Stimulated activated CD4-positive, alpha-beta T cell treated with anti-CD3 and anti-CD28 coated beads, TNF-alpha, amount 100 ng/mL, for 48 hours (primary cell): ENCODE results near the gene ICA1L.

ENCODE experiments used
- DNase-seq, 3 donors: peaks; one replicate each; pipeline ENCODE4 v3.0.0-alpha.2; 2020; ENCODE audit warnings: low read depth in 3 of 3

The ICA1L gene

GRCh38 chr2:202782940-202783558 lies 88.5 kb downstream of the ICA1L start:
- no peak for DNase-seq

GRCh38 chr2:202780514-202781021 lies 91.0 kb downstream of the ICA1L start:
- peak in 1 of 3 donors; percentile 0 for DNase-seq

DNA sequence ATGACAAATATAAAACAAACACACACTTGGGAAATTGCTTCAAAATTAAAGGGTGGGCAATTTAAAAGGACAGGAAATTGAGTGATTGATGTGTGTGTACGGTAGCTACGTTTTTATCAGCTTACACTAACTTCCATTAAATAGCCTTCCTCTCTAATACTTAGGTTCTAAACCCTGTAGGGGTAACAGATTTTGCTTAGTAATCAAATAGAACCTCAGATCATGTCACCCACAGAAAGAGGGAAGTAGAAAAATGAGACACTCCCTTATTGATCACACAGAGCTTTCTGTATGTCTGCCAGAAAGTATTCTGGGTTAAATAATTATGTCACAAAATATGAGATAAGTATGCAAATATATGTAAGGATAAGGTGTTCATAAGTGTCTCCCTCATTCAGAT lies 93.3 kb downstream of the ICA1L start:
- DNase-seq: no peak

GRCh38 chr2:202774104-202774503 lies 97.5 kb downstream of the ICA1L start:
- DNase-seq: no peak

DNA sequence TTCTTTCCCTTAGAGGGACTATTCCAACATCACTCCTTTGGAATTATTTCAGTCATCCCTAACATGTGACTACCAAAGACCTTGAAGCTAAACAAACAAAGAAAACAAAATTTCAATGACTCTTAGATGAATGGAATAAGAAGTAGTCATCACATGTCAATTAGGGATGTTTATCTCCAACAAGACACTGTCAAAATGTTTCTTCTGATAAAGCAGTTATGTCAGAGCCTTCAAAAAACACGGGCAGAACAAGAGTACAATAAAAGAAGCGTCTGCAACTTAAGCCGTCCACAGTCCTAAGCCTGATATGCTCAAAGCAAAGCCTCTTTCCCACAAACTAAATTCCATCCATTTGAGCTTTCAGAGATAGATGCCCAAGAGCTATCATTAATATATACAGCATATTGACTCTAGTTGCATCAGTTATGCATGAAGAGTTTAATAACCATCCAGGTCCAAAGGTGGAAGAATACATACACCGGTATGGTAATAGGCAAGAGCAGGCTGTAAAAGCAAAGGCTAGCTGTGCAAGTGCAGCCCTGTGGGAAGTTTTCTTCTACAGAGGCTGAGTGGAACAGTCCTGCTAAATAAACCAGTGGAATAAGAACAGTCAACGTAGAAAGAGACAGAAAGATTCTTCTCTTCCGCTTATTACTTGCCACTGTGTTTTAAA lies 98.1 kb downstream of the ICA1L start:
- DNase-seq: no peak

GRCh38 chr2:202771741-202772460 lies 99.7 kb downstream of the ICA1L start:
- no peak for DNase-seq

- DNase-seq: no peak
Measured at GRCh38 chr2:202771336-202771735, 100.2 kb downstream of the ICA1L start.

DNA sequence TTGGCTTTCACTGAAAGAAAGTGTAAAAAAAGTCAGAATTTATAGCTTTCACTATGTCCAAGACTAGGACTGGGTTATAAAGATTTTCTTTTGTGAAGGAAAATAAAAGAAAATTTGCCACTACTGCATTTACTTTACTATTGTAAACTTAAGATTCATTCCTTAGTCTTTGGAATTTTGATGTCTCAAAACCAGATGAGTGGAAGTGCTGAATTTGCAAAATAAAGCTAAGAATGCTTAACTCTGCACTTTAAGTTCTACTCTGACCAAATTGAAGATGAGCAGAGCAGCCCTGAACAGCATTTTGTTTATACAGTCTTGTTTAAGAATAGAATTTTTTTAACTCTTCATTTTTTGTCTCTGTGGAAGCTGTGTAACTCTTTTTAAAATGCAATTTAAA lies 102.4 kb downstream of the ICA1L start:
- DNase-seq: no peak

- no peak for DNase-seq
Measured at GRCh38 chr2:202768273-202768672, 103.3 kb downstream of the ICA1L start.

GRCh38 chr2:202765436-202765835 lies 106.1 kb downstream of the ICA1L start:
- no peak for DNase-seq

DNA sequence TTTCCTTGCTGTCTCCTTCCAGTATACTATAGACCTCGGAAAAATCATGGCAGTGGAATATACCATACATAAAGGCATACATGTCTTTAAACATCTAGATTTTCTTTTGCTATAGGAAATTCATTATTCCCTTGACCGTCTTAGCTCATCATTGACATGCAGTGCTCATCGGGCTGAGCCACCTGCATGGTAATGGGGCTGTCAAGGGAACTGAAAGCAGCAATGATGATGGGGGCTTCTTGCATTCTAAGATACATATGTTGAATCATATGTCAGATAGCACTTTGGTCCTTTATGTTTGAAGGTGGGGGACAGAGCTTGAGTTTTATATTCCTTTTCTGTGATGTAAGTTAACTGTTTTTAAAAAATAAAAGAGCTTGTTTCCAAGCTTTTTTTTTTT lies 106.6 kb downstream of the ICA1L start:
- no peak for DNase-seq

DNA sequence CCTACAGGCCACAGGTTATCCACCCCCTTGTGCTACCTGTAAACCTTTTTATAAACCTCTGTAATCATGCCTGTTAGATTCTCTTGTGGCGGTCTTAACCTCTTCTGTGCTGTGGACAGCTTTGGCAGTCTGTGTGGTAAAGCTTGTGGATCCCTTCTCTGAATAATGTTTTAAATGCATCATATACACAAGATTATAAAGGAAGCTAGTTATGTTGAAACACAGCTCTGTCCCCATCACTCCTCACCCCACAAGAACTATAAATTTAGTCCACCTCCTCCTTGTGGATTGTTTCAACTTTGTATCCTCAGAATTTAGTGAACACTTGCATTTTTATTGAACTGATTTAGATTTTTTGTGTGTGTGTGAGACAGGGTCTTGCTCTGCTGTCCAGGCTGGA lies 107.7 kb downstream of the ICA1L start:
- no peak for DNase-seq

GRCh38 chr2:202762556-202762955 lies 109.0 kb downstream of the ICA1L start:
- no peak for DNase-seq

- no peak for DNase-seq
Measured at GRCh38 chr2:202760848-202761247, 110.7 kb downstream of the ICA1L start.

- no peak for DNase-seq
Measured at GRCh38 chr2:202758604-202759003, 113.0 kb downstream of the ICA1L start.

GRCh38 chr2:202758128-202758527 lies 113.4 kb downstream of the ICA1L start:
- DNase-seq: no peak

- DNase-seq: no peak
Measured at GRCh38 chr2:202757339-202757738, 114.2 kb downstream of the ICA1L start.

DNA sequence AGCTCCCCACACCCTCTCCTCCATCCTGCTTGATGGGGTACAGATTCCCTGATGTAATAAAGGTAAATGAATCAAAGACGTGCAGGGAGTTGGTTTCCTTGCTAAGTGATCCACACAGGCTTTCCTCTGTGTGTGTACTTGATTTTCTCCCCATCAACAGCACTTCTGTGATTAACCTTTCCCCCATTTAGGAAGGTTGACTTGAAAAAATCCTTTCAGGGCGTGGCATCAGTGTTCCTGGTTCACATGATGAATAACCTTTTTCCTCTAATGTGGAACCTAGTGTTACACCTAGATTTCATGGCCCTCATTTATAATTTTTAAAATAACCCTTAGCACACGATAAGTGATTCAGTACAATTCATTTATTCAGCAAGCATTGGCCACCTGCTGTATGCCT lies 115.0 kb downstream of the ICA1L start:
- DNase-seq: no peak

- no peak for DNase-seq
Measured at GRCh38 chr2:202754936-202755335, 116.6 kb downstream of the ICA1L start.

DNA sequence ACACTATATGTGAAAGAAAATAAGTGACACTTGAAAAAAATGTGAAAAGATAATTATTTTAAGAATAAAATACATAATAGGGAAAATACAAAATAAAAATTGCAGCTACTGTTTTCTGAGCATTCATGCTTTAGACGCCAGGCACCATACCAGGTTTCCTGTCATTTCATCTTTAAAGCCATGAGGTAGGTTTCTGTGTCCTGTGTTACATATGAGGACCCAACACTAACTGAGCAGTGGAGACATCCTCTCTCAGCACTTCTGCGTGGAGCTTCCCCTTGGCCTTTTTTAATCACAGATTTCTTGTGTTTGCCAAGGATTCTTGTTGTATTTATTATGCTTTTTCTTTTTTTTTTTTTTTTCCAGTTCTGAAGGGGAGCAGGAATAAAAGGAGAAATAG lies 119.5 kb downstream of the ICA1L start:
- DNase-seq: no peak

DNA sequence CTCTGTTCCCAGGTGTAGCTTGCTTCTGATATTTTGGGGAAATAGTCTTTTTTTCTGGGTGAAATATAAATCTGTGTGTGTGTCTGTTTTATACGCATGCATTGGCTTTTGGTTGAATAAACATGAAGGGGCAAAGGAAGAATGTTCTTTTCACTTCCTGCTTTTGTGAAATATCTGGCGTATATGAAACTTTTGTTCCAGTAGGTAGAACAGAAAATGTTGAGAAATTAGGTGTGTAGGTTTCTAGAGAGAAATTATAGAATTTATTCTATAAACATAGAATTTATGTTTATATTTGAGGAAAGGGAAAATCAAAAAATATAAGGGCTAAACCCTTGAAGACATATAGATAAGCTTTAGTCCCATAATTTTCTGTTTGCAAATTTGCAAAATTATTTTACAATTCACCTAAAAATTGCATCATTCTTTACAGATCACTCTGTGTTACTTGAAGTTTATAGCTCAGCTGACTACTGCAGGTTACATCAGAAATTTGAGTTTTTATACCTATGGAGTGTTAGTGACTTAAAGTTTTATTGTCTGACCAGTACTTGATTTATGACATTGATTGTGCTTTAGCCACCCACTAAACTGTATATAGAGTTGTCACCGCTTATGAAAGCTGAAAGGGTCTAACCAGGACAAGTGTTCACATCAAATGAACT lies 120.7 kb downstream of the ICA1L start:
- DNase-seq: no peak

- no peak for DNase-seq
Measured at GRCh38 chr2:202749477-202749876, 122.1 kb downstream of the ICA1L start.
